IPS-NIHi11 (cell line): ENCODE data around the gene ISL2.

Source experiments
- DNase-seq: peaks from one replicate; pipeline ENCODE4 v3.0.0; 2012; ENCODE audit warnings: mixed read lengths, low spot score

Gene ISL2

GRCh38 chr15:76342058-76342381, 5.4 kb downstream of the ISL2 start:
- DNase-seq: no peak

DNA sequence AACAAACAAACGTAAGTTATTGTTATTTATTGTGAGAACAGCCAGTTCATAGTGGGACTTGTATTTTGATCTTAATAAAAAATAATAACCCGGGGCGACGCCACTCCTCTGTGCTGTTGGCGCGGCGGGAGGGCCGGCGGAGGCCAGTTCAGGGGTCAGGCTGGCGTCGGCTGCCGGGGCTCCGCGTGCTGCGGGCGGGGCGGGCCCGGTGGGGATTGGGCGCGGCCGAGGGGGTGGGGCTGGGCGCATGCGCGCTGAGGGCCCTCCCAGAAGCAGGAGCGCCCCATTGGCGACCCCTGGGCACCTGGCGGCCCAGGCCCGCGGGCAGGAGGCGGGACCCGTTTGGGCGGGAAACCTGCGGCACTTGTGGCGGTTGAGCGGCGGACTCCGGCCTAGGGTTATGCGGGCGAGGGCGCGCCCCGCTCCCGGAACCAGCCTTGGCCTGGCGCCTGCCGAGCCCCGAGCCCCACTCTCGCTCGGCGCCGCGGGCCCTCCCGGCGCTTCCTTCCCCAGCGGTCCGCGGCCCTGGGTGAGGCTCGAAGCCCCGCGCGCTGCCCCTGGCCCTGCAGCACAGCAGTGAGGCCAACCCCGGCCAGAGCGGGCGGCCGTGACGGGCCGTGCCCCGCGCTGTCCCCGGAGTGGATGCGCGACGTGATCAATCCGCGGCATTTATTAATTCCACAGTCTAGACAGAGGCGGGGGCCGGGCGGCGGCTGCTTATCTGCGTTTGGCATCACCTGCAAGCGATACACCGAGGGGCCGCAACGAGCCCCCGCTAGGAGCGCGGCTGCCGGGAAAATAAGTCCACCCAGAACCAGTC, 6.0 kb downstream of the ISL2 start:
- DNase-seq: peak; percentile 80

GRCh38 chr15:76343313-76343996, 6.9 kb downstream of the ISL2 start:
- DNase-seq: no peak

- DNase-seq: no peak
These were observed 8.5 kb downstream of the ISL2 start for GRCh38 chr15:76344893-76345582.

GRCh38 chr15:76345583-76345879, 9.0 kb downstream of the ISL2 start:
- no peak for DNase-seq

DNA sequence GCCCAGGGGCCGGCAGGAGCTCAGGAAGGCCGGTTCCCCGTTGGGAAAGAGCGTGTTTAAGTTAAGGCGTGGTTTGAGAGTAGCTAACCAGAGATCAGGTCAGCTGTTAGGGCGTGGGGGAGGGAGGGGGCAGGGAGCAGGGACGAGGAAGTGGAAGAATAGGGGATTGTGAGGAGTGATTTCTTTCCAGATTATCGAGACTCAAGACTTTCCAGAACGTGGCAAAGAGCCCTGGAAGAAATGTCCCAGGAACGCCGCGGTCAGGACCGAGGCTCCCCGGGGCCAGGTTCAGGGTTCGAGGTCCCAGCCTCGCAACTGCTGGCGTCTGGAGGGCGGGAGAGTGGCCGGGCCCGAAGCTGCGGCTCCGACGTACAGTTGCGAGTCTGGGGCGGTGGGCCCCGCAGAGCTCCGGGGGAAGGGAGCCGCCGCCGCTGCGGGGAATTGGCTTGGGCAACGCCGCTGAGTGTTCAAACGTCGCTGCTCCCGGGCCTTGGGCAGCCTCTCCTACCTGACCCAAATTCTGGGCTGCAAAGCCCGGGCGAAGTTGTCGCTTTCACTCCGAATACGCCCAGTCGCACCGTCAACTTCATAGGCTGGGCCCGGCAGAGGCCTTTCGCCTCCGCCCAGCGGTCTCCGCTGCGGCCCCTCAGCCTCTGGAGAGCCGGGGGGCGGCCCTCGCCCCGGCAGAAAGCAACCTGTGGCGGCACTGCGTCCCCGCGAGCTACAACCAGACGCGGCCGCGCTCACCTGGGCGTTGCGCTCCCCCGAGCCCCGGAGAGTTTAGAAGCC, 9.5 kb downstream of the ISL2 start:
- DNase-seq: peak; percentile 65

- peak; percentile 50 for DNase-seq
These were observed 10.3 kb downstream of the ISL2 start for GRCh38 chr15:76346669-76347481.

GRCh38 chr15:76347482-76348055, 11.0 kb downstream of the ISL2 start:
- DNase-seq: no peak

DNA sequence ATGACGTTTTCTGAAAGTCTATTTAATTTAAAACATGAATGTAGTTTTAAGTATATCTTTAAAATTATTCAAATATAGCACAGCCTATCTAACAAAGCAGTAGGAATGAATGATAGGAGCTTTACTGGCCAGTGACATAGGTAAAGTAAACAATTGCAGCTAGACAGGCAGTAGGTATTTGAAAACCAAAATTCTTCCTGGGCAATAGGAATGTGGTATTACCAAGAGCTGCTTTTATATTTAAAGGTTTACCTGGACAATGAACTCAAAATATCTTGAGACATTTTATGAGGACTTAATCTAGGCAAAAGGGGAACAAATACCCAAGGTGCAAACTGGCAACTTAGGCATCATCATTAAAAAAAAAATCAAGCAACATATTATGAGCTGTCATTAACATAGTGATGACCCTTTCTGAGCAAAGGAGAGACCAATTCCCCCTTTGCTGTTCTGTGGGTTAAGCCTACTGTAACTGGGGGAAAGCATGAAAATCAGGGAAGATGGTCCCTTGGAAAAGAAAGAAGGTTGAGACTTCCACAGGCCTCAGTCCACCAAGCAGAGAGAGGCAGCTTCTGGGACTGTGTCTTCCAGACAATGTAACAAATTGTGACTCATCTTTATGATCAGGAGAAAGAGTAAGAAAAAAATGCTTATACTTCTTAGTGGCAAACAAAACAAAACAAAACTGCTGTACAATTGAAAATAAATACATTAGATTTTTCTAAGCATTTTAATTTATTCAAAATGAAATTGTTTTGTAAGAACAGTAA, 12.9 kb downstream of the ISL2 start:
- DNase-seq: no peak

DNA sequence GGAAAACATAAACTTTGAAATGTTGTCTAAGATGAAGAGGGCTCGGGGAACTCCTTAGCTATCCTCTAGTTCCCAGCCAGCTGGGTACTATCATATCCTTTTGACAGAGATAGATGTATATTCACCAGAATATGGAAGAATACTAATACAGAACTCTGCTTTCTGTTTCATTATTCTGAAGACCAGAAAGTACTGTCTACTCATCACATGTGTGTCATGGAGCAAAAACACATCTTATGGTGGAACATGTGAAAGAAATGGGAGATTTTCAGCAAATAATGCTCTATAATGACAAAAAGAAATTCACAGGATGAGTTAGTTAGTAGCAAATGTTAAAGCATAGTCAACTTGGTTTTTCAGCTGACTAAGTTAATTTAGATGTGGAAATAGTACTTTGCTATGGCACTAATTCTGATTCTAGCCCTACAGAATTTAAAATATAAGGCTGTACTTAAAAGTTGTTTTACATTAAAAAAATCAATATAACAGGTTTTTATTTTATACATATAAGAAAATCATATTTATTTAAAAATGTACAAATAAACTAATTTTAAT, 16.5 kb downstream of the ISL2 start:
- no peak for DNase-seq

DNA sequence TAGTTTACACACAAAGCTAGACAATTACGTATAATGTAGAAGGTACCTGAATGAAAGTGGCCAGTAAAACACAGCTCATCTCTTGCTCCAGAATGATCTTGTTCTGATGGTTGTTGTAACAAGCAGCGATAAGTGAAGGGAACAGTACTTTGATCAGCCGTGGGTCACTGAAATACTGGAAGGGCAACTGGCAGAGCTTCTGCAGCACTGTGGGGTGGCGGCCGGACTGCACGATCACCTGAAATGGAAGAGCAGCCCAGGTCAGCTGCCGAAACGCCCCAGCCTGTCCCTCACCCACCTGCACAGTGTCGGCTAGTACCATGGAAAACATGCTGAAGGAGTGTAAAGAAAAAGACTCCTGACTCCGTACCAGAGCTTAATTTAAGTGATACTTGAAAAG, 17.3 kb downstream of the ISL2 start:
- no peak for DNase-seq

GRCh38 chr15:76354823-76355440, 18.4 kb downstream of the ISL2 start:
- no peak for DNase-seq

DNA sequence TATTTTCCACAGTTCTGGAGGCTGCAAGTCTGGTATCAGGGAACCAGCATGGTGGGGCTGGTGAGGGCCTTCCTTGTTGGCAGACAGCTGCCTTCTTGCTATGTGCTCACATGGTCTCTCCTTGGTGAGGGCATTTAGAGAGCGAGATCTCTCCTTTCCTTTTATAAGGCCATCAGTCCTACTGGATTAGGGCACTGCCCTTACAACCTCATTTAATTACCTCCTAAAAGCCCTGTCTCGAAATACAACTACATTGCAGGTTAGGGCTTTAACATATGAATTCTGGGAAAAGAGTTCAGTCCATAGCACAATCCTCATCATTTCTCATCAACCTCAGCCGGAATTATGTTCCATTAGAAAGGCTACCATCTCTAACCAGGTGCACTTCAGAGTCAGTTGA, 21.9 kb downstream of the ISL2 start:
- DNase-seq: no peak

- DNase-seq: no peak
These were observed 22.6 kb downstream of the ISL2 start for GRCh38 chr15:76359152-76359551.

- no peak for DNase-seq
These were observed 23.8 kb downstream of the ISL2 start for GRCh38 chr15:76360416-76360815.

GRCh38 chr15:76363251-76363650, 26.7 kb downstream of the ISL2 start:
- DNase-seq: no peak

- no peak for DNase-seq
These were observed 30.1 kb downstream of the ISL2 start for GRCh38 chr15:76366714-76367113.

DNA sequence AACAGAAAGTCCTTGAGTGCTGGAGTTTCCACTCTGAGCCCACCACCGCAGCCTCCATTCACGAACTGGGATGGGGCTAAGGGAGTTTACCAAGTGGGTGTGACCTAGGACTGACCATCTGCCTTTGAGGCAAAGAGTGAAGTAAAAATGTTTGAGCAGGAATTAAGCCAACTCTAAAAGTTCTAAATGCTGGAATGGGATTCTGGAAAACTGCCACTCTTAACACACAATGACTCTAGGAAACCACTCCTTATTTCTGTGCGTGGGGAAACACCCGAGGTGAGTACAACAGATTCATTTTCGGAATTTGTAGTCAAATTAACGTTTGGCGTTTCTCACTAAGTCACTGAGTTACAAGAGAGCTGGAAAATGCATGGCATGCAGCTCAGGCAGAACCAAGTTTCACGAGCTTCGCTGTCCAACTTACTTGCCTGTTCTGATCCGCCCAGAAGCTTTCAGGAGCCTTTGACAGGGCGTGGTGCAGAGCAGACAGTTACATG, 31.6 kb downstream of the ISL2 start:
- DNase-seq: no peak

DNA sequence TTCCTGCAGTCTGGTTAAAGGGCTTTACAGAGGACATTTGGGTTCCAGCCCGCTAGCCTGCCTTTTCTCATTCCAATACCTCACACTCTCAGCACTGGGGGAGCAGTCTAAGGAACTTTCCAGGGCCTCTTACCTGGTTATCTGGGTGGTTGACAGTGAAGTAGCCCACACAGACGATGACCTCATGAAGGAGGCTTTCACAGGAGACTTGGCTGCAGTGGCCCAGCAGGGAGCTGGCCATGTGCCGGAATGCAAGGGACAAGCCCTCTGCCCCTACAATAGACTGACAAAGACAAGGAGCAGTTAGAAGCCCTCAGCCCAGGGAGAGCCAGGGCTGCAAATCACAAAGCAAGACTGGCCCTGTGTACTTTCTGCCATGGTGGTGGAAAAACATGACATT, 39.5 kb downstream of the ISL2 start:
- peak; percentile 79 for DNase-seq

GRCh38 chr15:76376816-76377215, 40.2 kb downstream of the ISL2 start:
- DNase-seq: no peak
